ENCODE measurements around the gene SEC63.
A peak's percentile ranks its signal among the peaks of the same experiment; 100 is the strongest.
"Not testable (repeated sequence)": the region's sequence is repeated elsewhere in the genome, so short reads cannot be mapped to it uniquely, and the experiment has no call there.

The SEC63 gene

GRCh38 chr6:107926697-107927544, 31.1 kb downstream of the SEC63 start:
- H3K27me3 ChIP-seq (ENCODE audit: control insufficient read depth, insufficient read depth, low read length); H3K9ac ChIP-seq (ENCODE audit: low read depth, low read length); H3K4me3 ChIP-seq (ENCODE audit: low read depth, low read length); H3K4me1 ChIP-seq (ENCODE audit: control insufficient read depth, insufficient read depth, low read length); H3K27ac ChIP-seq (ENCODE audit: low read depth, low read length): not testable (repeated sequence)
- Histone ChIP-seq H3K9me3 (ENCODE audit: control insufficient read depth, insufficient read depth, low read length) (peaks cover 34% of the 10 kb centered on the region), H3K36me3 (ENCODE audit: control insufficient read depth, insufficient read depth, low read length) (peaks cover 51% of the 10 kb centered on the region)

DNA sequence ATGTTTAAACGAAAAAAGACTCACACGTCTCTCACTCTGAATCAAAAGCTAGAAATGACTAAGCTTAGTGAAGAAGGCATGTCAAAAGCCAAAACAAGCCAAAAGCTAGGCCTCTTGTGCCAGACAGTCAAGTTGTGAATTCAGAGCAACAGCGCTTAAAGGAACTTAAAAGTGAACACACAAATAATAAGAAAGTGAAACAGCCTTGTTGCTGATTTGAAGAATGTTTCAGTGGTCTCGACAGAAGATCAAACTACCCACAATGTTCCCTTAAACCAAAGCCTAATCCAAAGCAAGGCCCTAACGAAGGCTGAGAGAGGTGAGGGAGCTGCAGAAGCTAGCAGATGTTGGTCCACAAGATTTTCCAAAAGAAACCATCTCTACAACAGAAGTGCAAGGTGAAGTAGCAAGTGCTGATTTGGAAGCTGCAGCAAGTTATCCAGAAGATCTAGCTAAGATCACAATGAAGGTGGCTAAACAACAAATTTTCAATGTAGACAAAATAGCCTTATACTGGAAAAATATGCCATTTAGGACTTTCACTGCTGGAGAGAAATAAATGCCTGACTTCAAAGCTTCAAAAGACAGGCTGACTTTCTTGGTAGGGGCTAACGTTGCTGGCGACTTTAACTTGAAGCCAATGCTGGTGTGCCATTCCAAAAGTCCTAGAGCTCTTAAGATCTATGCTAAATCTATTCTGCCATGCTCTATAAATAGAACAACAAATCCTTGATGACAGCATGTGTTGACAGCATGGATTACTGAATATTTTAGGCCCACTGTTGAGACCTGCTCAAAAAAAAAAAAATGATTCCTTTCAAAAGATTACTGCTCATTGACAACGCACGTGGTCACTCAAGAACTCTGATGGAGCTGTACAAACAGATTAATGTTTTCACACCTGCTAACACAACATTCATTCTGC, 40.3 kb downstream of the SEC63 start:
- Histone ChIP-seq H3K9ac (ENCODE audit: low read depth, low read length) (no peak overlapping the region), H3K27me3 (ENCODE audit: control insufficient read depth, insufficient read depth, low read length) (no peaks in the 10 kb centered on the region), H3K36me3 (ENCODE audit: control insufficient read depth, insufficient read depth, low read length) (peaks cover 97% of the 10 kb centered on the region), H3K9me3 (ENCODE audit: control insufficient read depth, insufficient read depth, low read length) (peaks cover 89% of the 10 kb centered on the region), H3K4me3 (ENCODE audit: low read depth, low read length) (no peak overlapping the region), H3K4me1 (ENCODE audit: control insufficient read depth, insufficient read depth, low read length) (no peaks in the 10 kb centered on the region), H3K27ac (ENCODE audit: low read depth, low read length) (no peak overlapping the region)

GRCh38 chr6:107916961-107917360, 41.0 kb downstream of the SEC63 start:
- not testable (repeated sequence) for H3K27ac ChIP-seq (ENCODE audit: low read depth, low read length); H3K27me3 ChIP-seq (ENCODE audit: control insufficient read depth, insufficient read depth, low read length); H3K4me1 ChIP-seq (ENCODE audit: control insufficient read depth, insufficient read depth, low read length); H3K9ac ChIP-seq (ENCODE audit: low read depth, low read length)
- peaks cover 97% of the 10 kb centered on the region for H3K36me3 ChIP-seq (ENCODE audit: control insufficient read depth, insufficient read depth, low read length)
- peaks cover 86% of the 10 kb centered on the region for H3K9me3 ChIP-seq (ENCODE audit: control insufficient read depth, insufficient read depth, low read length)
- H3K4me3 ChIP-seq (ENCODE audit: low read depth, low read length), result peak overlapping the region; percentile 38

GRCh38 chr6:107911692-107912091, 46.3 kb downstream of the SEC63 start:
- peaks cover 36% of the 10 kb centered on the region for H3K9me3 ChIP-seq (ENCODE audit: control insufficient read depth, insufficient read depth, low read length)
- peaks cover 98% of the 10 kb centered on the region for H3K36me3 ChIP-seq (ENCODE audit: control insufficient read depth, insufficient read depth, low read length)
- no peak overlapping the region for H3K4me3 ChIP-seq (ENCODE audit: low read depth, low read length)
- H3K9ac ChIP-seq (ENCODE audit: low read depth, low read length), result no peak overlapping the region
- no peak overlapping the region for H3K27ac ChIP-seq (ENCODE audit: low read depth, low read length)
- H3K27me3 ChIP-seq (ENCODE audit: control insufficient read depth, insufficient read depth, low read length), result no peaks in the 10 kb centered on the region
- H3K4me1 ChIP-seq (ENCODE audit: control insufficient read depth, insufficient read depth, low read length), result no peaks in the 10 kb centered on the region

DNA sequence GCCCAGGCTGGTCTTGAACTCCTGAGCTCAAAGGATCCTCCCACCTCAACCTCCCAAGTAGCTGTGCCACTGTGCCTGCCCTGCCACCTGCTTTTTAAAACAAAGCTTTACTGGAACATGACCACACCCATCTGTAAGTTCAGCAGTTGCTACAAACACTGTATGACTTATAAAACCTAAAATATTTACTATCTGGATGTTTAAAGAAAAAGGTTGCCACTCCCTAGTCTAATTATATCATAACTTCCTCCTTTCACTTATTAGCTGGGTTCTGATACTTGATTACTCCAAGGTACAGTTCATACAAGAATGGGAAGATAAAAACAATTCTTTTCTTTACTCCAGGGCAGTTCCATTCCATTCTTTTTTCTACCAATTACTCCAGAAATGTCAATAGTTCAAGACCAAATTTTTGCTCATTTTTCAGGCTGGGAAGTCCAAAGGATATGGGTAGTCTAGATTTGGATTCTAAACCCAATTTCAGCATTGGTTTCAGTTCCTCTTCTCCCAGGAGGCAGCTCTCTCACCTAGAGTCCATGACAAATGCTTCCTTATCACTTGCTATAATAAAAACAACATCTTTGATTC, 63.1 kb downstream of the SEC63 start:
- Histone ChIP-seq H3K36me3 (ENCODE audit: control insufficient read depth, insufficient read depth, low read length) (peaks cover 81% of the 10 kb centered on the region), H3K4me3 (ENCODE audit: low read depth, low read length) (no peak overlapping the region), H3K9ac (ENCODE audit: low read depth, low read length) (no peak overlapping the region), H3K27me3 (ENCODE audit: control insufficient read depth, insufficient read depth, low read length) (no peaks in the 10 kb centered on the region), H3K9me3 (ENCODE audit: control insufficient read depth, insufficient read depth, low read length) (peaks cover 8% of the 10 kb centered on the region), H3K4me1 (ENCODE audit: control insufficient read depth, insufficient read depth, low read length) (no peaks in the 10 kb centered on the region), H3K27ac (ENCODE audit: low read depth, low read length) (no peak overlapping the region)

- not testable (repeated sequence) for H3K27ac ChIP-seq (ENCODE audit: low read depth, low read length); H3K4me3 ChIP-seq (ENCODE audit: low read depth, low read length); H3K9ac ChIP-seq (ENCODE audit: low read depth, low read length); H3K4me1 ChIP-seq (ENCODE audit: control insufficient read depth, insufficient read depth, low read length); H3K27me3 ChIP-seq (ENCODE audit: control insufficient read depth, insufficient read depth, low read length); H3K9me3 ChIP-seq (ENCODE audit: control insufficient read depth, insufficient read depth, low read length)
- H3K36me3 ChIP-seq (ENCODE audit: control insufficient read depth, insufficient read depth, low read length), result peaks cover 48% of the 10 kb centered on the region
Measured at GRCh38 chr6:107890431-107890830, 67.6 kb downstream of the SEC63 start.

- H3K9me3 ChIP-seq (ENCODE audit: control insufficient read depth, insufficient read depth, low read length); H3K27me3 ChIP-seq (ENCODE audit: control insufficient read depth, insufficient read depth, low read length); H3K27ac ChIP-seq (ENCODE audit: low read depth, low read length); H3K9ac ChIP-seq (ENCODE audit: low read depth, low read length); H3K4me1 ChIP-seq (ENCODE audit: control insufficient read depth, insufficient read depth, low read length); H3K4me3 ChIP-seq (ENCODE audit: low read depth, low read length): not testable (repeated sequence)
- peaks cover 37% of the 10 kb centered on the region for H3K36me3 ChIP-seq (ENCODE audit: control insufficient read depth, insufficient read depth, low read length)
Measured at GRCh38 chr6:107885950-107886349, 72.1 kb downstream of the SEC63 start.

DNA sequence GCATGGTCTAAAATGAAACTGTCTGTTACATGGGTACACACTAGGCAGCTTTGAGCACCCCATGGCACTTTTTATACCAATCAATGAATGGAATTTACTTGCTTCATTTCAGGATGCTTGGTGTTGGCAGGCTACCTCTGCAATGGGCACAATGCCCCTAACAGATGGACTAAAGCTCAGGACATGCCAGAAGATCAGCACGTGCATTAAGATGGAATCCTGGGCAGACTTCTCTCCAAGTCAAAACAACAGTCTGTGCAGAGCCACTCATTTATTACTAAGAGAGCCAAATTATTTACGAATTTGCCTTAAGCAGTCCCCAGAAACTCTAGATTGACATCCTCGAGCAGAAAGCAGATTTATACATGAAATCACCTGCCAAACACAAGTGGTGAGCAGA, 78.1 kb downstream of the SEC63 start:
- peaks cover 86% of the 10 kb centered on the region for H3K36me3 ChIP-seq (ENCODE audit: control insufficient read depth, insufficient read depth, low read length)

GRCh38 chr6:107877968-107878367, 80.0 kb downstream of the SEC63 start:
- Histone ChIP-seq H3K27me3 (ENCODE audit: control insufficient read depth, insufficient read depth, low read length) (no peaks in the 10 kb centered on the region), H3K36me3 (ENCODE audit: control insufficient read depth, insufficient read depth, low read length) (peaks cover 83% of the 10 kb centered on the region), H3K9ac (ENCODE audit: low read depth, low read length) (no peak overlapping the region), H3K9me3 (ENCODE audit: control insufficient read depth, insufficient read depth, low read length) (no peaks in the 10 kb centered on the region), H3K27ac (ENCODE audit: low read depth, low read length) (no peak overlapping the region), H3K4me3 (ENCODE audit: low read depth, low read length) (no peak overlapping the region), H3K4me1 (ENCODE audit: control insufficient read depth, insufficient read depth, low read length) (no peaks in the 10 kb centered on the region)

More for the DNA sequence above, 78.1 kb downstream of the SEC63 start:
- Histone ChIP-seq H3K4me3 (ENCODE audit: low read depth, low read length) (no peak overlapping the region), H3K9me3 (ENCODE audit: control insufficient read depth, insufficient read depth, low read length) (no peaks in the 10 kb centered on the region), H3K27me3 (ENCODE audit: control insufficient read depth, insufficient read depth, low read length) (no peaks in the 10 kb centered on the region), H3K4me1 (ENCODE audit: control insufficient read depth, insufficient read depth, low read length) (no peaks in the 10 kb centered on the region), H3K9ac (ENCODE audit: low read depth, low read length) (no peak overlapping the region), H3K27ac (ENCODE audit: low read depth, low read length) (no peak overlapping the region)

DNA sequence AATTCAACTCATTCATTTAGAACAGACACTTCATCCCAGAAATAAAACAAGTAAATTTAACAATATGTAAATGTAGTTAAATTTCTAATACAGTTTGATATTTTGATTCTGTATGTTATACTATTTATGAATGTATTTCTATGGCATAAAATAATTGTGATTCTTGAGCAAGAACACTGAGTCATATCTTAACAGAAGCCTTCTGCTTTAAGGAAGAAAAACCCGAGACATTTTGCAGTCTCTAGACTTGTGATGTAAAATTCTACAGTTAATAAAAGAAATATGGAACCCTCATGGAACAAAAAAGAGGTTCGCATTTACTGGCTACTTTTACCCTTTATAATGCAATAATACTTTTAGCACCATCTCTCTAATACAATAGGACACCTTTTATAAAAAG, 86.0 kb downstream of the SEC63 start:
- Histone ChIP-seq H3K9ac (ENCODE audit: low read depth, low read length) (no peak overlapping the region), H3K4me1 (ENCODE audit: control insufficient read depth, insufficient read depth, low read length) (peaks cover 26% of the 10 kb centered on the region), H3K27me3 (ENCODE audit: control insufficient read depth, insufficient read depth, low read length) (no peaks in the 10 kb centered on the region), H3K36me3 (ENCODE audit: control insufficient read depth, insufficient read depth, low read length) (peaks cover 54% of the 10 kb centered on the region), H3K9me3 (ENCODE audit: control insufficient read depth, insufficient read depth, low read length) (no peaks in the 10 kb centered on the region), H3K4me3 (ENCODE audit: low read depth, low read length) (no peak overlapping the region), H3K27ac (ENCODE audit: low read depth, low read length) (no peak overlapping the region)

- H3K9ac ChIP-seq (ENCODE audit: low read depth, low read length); H3K27ac ChIP-seq (ENCODE audit: low read depth, low read length); H3K4me3 ChIP-seq (ENCODE audit: low read depth, low read length); H3K9me3 ChIP-seq (ENCODE audit: control insufficient read depth, insufficient read depth, low read length); H3K27me3 ChIP-seq (ENCODE audit: control insufficient read depth, insufficient read depth, low read length): not testable (repeated sequence)
- Histone ChIP-seq H3K4me1 (ENCODE audit: control insufficient read depth, insufficient read depth, low read length) (peaks cover 26% of the 10 kb centered on the region), H3K36me3 (ENCODE audit: control insufficient read depth, insufficient read depth, low read length) (peaks cover 49% of the 10 kb centered on the region)
Measured at GRCh38 chr6:107871512-107871911, 86.5 kb downstream of the SEC63 start.

Measured in HUES48 (cell line).